Measurements from ENCODE around the gene ZMYND8.

ZMYND8 gene

GRCh38 chr20:47284373-47284772 lies 72.1 kb downstream of the ZMYND8 start (continued):
- TF ChIP-seq ZNF571 (tag by site-specific recombination; IDR thresholded peaks at IDR 0.05) (no peak), ZNF266 (tag by site-specific recombination; IDR thresholded peaks at IDR 0.05; ENCODE audit: low read depth) (no peak), ZFP41 (tag by site-specific recombination; IDR thresholded peaks at IDR 0.05; ENCODE audit: borderline replicate concordance) (no peak), ZNF132 (tag by site-specific recombination; IDR thresholded peaks at IDR 0.05; ENCODE audit: borderline replicate concordance) (no peak)

- TF ChIP-seq HOXC10 (CRISPR knock-in tag; IDR thresholded peaks at IDR 0.05) (no peak), CTCF (tag by site-specific recombination; IDR thresholded peaks at IDR 0.05) (no peak)
- ChIA-PET CTCF (interaction anchor here (1.0 to 2.6 kb wide), 2 partner anchors 10 to 101 kb away, joined by 3 to 26 read pairs; no protein-coding TSS in a partner anchor), POLR2A (interaction anchor here (1.6 kb wide), 1 partner anchor 76 kb away, joined by 3 read pairs; no protein-coding TSS in a partner anchor)
- H3K27ac ChIP-seq (ENCODE audit: extremely low read depth, low read depth, low read length): no peak overlapping the region
- H3K4me1 ChIP-seq (ENCODE audit: control insufficient read depth, insufficient read depth, low read length): no peaks in the 10 kb centered on the region
- H3K9me3 ChIP-seq (ENCODE audit: control insufficient read depth, insufficient read depth, low read depth, low read length): no peaks in the 10 kb centered on the region
- peaks cover 35 to 82% of the 10 kb centered on the region in 2 experiments for H3K36me3 ChIP-seq (ENCODE audit: control insufficient read depth in 2 of 2, insufficient read depth in 1 of 2, low read length in 2 of 2)
- no peak overlapping the region for H3K4me3 ChIP-seq (ENCODE audit: low read depth, low read length)
These were observed 73.1 kb downstream of the ZMYND8 start for GRCh38 chr20:47283411-47283810.

GRCh38 chr20:47282864-47283263 lies 73.6 kb downstream of the ZMYND8 start:
- ChIA-PET CTCF (interaction anchor here (1.0 to 2.6 kb wide), 2 partner anchors 10 to 101 kb away, joined by 3 to 26 read pairs; no protein-coding TSS in a partner anchor), POLR2A (interaction anchor here (1.6 kb wide), 1 partner anchor 76 kb away, joined by 3 read pairs; no protein-coding TSS in a partner anchor)
- H3K9me3 ChIP-seq (ENCODE audit: control insufficient read depth, insufficient read depth, low read depth, low read length): no peaks in the 10 kb centered on the region
- no peak overlapping the region for H3K27ac ChIP-seq (ENCODE audit: extremely low read depth, low read depth, low read length)
- no peaks in the 10 kb centered on the region for H3K4me1 ChIP-seq (ENCODE audit: control insufficient read depth, insufficient read depth, low read length)
- no peak overlapping the region for H3K4me3 ChIP-seq (ENCODE audit: low read depth, low read length)
- H3K36me3 ChIP-seq (ENCODE audit: control insufficient read depth in 2 of 2, insufficient read depth in 1 of 2, low read length in 2 of 2): peaks cover 33 to 84% of the 10 kb centered on the region in 2 experiments
- no peak for TF ChIP-seq ZNF37A (tag by site-specific recombination; IDR thresholded peaks at IDR 0.05)
- TF ChIP-seq ZNF449 (tag by site-specific recombination; IDR thresholded peaks at IDR 0.05): no peak
- TF ChIP-seq PRDM6 (tag by site-specific recombination; IDR thresholded peaks at IDR 0.05): no peak
- TF ChIP-seq ZNF518A (tag by site-specific recombination; conservative IDR thresholded peaks at IDR 0.05; ENCODE audit: low read depth): no peak
- TF ChIP-seq ZNF560 (tag by site-specific recombination; IDR thresholded peaks at IDR 0.05; ENCODE audit: borderline replicate concordance): no peak
- TF ChIP-seq ZNF830 (tag by site-specific recombination; IDR thresholded peaks at IDR 0.05; ENCODE audit: low read depth): no peak
- no peak for TF ChIP-seq IKZF3 (tag by site-specific recombination; IDR thresholded peaks at IDR 0.05)
- TF ChIP-seq BCL11B (tag by site-specific recombination; IDR thresholded peaks at IDR 0.05; ENCODE audit: low read depth): no peak
- TF ChIP-seq EGR2 (tag by site-specific recombination; IDR thresholded peaks at IDR 0.05; ENCODE audit: low read depth): no peak
- no peak for TF ChIP-seq ZNF302 (tag by site-specific recombination; IDR thresholded peaks at IDR 0.05; ENCODE audit: low read depth)
- no peak for TF ChIP-seq ZNF114 (tag by site-specific recombination; IDR thresholded peaks at IDR 0.05)
- no peak for TF ChIP-seq BCL11A (tag by site-specific recombination; IDR thresholded peaks at IDR 0.05; ENCODE audit: low read depth)
- TF ChIP-seq ZBTB1 (tag by site-specific recombination; IDR thresholded peaks at IDR 0.05): no peak
- no peak for TF ChIP-seq ZNF280C (tag by site-specific recombination; IDR thresholded peaks at IDR 0.05)
- no peak for TF ChIP-seq ZNF221 (tag by site-specific recombination; IDR thresholded peaks at IDR 0.05; ENCODE audit: borderline replicate concordance)

Measured in HEK293 (cell line).